ENCODE measurements around the gene PKN2.

Gene PKN2

DNA sequence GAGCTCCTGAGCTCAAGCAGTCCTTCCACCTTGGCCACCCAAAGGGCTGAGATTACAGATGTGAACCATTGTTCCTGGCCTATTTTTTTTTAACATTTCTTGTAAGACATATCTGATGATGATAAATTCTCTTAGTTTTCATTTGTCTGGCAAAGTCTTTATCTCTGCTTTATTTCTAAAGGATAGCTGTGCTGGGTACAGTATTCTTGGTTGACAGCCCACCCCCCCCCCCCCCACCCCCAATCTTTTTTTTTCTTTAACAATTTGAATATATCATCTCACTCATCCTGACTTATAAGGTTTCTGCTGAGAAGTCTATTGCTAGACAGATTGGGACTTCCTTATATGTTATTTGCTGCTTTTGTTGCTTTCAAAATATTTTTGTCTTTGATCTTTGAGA is 51.3 kb downstream of the PKN2 start:
- DNase-seq (ENCODE audit: low spot score) = no peak

GRCh38 chr1:88735909-88736308 is 51.8 kb downstream of the PKN2 start:
- no peak for DNase-seq (ENCODE audit: low spot score)

GRCh38 chr1:88736633-88737248 is 52.7 kb downstream of the PKN2 start:
- DNase-seq (ENCODE audit: low spot score) = peak; percentile 3

DNA sequence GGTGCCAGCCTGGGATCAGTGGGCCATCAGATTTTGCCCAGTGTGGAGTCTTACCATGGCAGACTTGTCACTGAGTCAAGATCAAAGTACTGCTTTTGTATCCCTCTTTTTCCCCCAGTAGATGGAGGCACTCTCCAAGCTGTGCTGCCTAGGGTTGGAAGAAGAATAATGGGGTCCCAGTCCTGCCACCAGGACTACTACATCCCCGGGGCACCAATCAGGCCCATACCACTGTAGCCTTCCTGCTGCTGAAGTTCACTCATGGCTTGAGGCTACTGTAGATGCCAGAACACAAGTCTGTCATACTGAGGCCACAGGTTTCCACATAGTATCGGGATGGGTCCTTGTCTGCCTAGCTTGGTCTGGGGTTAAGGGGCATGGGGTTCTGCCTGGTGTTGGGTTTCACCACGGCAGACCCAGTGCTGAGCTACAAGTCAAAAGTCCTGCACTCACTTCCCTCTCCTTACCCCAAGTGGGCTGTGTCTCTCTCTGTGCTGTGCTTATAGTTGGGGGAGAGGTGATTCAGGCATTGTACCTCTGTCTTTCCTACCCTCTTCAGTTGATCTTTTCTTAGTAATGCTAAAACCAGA is 53.4 kb downstream of the PKN2 start:
- DNase-seq (ENCODE audit: low spot score) = no peak

GRCh38 chr1:88740784-88741183 is 56.7 kb downstream of the PKN2 start:
- DNase-seq (ENCODE audit: low spot score) = no peak

- DNase-seq (ENCODE audit: low spot score) = no peak
Observed at GRCh38 chr1:88741413-88741812, 57.3 kb downstream of the PKN2 start.

DNA sequence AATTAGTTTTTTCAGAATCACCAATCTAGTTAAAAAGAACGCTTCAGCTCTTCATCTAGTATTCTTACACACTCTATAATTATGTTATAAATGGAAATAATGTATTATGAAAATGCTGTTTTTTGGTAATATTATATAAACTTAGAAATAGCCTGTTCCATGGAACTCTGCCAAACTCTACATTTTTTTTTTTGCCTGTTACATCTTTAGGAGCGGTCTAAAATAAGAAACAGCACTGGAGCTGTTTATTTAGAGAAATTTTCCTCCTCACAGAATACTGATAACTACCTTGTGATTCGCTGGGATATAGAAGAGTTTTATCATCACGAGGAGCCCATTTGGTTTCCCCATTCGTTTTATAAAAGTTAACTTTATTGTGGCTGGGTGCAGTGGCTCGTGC is 58.5 kb downstream of the PKN2 start:
- no peak for DNase-seq (ENCODE audit: low spot score)

DNA sequence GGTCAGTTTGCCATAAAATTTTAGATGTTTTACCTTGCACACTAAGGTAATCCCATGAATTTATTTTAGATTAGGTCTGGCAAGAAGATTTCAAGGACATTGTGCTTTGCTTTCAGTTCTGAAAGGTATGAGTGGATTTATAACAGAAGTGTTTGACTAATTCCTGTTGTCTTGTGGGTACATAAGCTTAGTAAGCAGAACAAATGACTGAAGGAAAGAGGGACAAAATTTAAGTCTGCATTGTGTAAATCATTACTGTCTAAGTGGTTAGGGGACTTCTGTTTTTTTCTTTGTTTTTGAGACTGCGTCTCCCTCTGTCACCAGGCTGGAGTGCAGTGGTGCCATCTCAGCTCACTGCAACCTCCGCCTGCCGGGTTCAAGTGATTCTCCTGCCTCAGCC is 60.1 kb downstream of the PKN2 start:
- no peak for DNase-seq (ENCODE audit: low spot score)

DNA sequence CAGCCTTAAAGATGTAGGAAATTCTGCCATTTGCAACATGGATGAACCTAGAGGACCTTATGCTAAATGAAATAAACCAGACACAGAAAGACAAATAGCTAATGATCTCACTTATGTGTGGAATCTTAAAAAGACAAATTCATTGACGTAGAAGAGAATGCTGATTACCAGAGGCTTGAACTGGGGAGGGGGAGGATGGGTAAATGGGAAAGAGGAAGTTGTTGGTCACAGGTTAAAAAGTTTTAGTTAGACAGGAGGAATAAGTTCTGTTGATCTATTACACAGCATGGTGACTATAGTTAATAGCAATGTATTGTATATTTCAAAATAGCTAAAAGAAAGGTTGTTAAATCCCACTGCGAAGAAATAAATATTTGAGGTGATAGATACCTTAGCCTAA is 62.8 kb downstream of the PKN2 start:
- no peak for DNase-seq (ENCODE audit: low spot score)

DNA sequence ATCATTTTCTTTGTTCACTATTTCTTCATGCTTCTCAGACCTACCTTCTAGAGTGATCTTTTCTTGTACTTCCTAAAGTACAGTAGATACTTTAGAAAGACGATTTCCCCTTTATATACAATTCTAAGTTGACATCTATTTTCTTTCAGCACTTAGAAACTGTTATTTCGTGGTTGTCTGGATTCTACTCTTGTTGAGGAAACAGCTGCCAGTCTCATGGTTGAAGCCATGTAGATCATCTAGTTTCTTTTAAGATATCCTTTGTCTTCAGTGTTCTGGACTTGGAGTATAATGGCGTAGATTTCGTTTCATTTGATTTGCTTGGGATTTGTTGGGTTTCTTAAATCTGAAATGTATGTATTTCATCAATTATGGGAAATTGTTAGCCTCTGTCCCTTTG is 67.6 kb downstream of the PKN2 start:
- DNase-seq (ENCODE audit: low spot score) = no peak

DNA sequence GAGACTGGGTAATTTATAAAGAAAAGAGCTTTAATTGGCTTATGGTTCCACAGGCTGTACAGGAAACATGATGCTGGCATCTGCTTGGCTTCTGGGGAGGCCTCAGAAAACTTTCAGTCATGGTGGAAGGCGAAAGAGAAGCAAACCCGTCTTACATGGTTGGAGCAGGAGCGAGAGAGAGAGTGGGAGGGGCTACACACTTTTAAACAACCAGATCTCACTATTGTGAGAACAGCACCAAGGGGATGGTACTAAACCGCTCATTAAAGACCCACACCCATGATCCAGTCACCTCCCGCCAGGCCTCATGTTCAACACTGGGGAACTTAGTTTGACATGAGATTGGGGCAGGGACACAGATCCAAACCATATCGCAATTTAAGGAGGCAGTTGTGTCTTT is 69.4 kb downstream of the PKN2 start:
- no peak for DNase-seq (ENCODE audit: low spot score)

GRCh38 chr1:88763649-88764406 is 79.8 kb downstream of the PKN2 start:
- no peak for DNase-seq (ENCODE audit: low spot score)

DNA sequence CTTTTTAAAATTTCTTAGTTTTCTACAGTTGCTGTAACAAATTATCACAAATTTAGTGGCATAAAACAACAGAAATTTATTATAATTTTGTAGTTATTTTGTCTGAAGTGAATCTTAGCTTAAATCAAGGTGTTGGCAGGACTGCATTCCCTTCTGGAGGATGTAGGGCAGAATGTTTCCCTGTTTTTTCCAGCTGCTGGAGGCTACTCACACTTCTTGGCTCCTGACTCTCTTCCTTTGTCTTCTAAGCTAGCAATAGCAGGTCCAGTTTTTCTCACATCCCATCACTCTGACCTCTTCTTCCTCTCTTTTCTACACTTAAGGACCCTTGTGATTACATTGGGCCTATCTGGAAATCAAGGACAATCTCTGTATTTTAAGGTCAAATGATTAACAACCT is 84.1 kb downstream of the PKN2 start:
- no peak for DNase-seq (ENCODE audit: low spot score)

DNA sequence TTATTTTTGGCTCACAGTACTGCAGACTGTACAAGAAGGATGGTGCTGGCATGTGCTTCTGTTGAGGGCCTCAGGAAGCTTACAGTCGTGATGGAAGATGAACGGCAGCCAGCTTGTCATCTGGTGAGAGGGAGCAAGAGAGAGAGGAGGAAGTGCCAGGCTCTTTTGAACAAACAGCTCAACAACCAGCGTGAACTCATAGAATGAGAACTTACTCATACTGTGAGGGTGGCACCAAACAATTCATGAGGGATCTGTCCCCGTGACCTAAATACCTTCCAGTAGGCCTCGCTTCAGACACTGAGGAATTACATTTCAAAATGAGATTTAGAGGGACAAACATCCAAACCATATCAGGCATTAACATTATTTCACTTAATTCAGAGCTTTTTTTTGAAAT is 84.7 kb downstream of the PKN2 start:
- DNase-seq (ENCODE audit: low spot score) = no peak

- DNase-seq (ENCODE audit: low spot score) = peak; percentile 56
Observed at GRCh38 chr1:88773540-88774150, 89.6 kb downstream of the PKN2 start.

GRCh38 chr1:88774151-88774556 is 90.1 kb downstream of the PKN2 start:
- DNase-seq (ENCODE audit: low spot score) = peak; percentile 92

GRCh38 chr1:88777604-88778149 is 93.6 kb downstream of the PKN2 start:
- DNase-seq (ENCODE audit: low spot score) = no peak

- no peak for DNase-seq (ENCODE audit: low spot score)
Observed at GRCh38 chr1:88779880-88780279, 95.8 kb downstream of the PKN2 start.

DNA sequence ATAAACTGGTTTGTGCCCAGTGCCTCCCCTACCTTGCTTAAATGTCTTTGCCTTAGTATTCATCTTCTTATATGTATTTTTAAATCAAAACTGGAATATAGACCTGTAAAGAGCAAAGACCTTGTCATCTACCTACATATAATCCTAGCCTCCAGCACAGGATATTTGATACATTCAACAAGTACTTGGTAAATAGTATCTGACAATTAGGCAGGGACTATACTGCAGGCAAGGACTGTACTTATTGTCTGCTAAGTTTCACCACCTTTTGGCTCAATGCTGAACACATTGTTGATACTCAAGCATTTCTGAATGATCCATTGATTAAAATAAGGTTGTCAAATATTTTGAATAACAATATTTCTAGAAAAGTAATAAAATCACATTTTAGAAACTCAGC is 96.4 kb downstream of the PKN2 start:
- DNase-seq (ENCODE audit: low spot score) = no peak

GRCh38 chr1:88783145-88783544 is 99.1 kb downstream of the PKN2 start:
- no peak for DNase-seq (ENCODE audit: low spot score)

GRCh38 chr1:88784551-88784950 is 100.5 kb downstream of the PKN2 start:
- DNase-seq (ENCODE audit: low spot score) = no peak

DNA sequence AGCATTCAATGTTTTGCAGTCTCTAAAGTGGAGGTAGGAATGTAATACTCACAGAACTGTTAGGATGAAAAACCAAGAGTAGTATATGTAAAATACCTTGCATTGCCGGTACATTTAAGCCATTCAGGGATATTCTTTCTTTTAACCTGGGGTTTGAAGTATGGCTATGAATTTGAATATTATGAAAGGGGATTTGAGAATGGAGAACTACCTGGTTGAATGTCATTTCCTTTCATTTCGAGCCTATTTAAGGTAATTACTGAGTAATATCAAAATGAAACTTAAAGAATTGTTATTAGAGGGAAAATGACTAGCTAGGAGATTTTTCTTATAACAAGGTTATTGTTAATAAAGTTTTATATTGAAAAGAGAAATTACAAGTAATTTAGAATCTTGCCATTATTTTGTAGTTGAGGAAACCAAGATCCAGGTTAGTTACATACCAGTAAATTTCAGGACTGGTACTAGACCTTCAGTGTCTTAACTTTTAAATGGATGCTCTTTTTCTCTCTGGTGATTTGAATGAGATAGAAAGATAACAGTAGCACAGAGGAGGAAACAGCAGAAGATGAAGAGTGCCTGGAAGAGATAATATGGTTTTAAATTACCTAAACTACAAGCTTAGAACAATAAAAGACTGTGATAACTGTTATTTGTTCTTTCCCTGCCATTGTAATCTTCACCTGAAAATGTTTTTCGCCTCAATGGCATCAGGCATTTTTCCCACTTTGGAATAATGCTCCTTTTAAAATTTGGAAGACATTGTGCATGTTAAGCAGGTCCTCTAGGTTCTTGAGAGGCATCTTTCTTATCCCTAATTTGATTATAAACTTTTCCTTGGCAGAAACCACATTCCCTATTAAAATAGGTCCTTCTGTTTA is 103.2 kb downstream of the PKN2 start:
- DNase-seq (ENCODE audit: low spot score) = no peak
